ENCODE results near the gene PCSK5. TPM values are rescaled to one million over a fixed set of nuclear protein-coding genes. Genes with fewer than 3 reads are reported as not detected.

Gene PCSK5
- total and polyA plus RNA-seq, 12 donors: 2.2 to 31.8 (median 8.4) TPM

DNA sequence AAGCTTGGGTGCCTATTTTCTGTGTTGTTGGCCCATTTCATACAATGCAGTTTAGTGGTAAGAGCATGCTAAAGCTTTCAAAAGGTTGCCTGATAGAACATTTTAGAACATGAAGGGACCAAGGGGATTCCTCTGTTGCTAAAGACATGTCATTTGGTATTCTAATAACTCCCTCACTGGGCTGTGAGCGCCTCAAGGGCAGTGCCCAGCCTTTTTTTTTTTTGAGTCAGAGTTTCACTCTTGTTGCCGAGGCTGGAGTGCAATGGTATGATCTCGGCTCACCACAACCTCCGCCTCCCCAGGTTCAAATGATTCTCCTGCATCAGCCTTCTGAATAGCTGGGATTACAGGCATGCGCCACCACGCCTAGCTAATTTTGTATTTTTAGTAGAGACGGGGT lies 77.1 kb downstream of the PCSK5 start:
- TF ChIP-seq, protein P1, sequence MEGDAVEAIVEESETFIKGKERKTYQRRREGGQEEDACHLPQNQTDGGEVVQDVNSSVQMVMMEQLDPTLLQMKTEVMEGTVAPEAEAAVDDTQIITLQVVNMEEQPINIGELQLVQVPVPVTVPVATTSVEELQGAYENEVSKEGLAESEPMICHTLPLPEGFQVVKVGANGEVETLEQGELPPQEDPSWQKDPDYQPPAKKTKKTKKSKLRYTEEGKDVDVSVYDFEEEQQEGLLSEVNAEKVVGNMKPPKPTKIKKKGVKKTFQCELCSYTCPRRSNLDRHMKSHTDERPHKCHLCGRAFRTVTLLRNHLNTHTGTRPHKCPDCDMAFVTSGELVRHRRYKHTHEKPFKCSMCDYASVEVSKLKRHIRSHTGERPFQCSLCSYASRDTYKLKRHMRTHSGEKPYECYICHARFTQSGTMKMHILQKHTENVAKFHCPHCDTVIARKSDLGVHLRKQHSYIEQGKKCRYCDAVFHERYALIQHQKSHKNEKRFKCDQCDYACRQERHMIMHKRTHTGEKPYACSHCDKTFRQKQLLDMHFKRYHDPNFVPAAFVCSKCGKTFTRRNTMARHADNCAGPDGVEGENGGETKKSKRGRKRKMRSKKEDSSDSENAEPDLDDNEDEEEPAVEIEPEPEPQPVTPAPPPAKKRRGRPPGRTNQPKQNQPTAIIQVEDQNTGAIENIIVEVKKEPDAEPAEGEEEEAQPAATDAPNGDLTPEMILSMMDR (IDR thresholded peaks at IDR 0.05): no peak
- TF ChIP-seq POLR2A (IDR thresholded peaks at IDR 0.05): no peak
- Histone ChIP-seq H3K27me3 (no peaks in the 10 kb centered on the region), H3K9me3 (replicated peaks in 1 of 3) (no peaks in the 10 kb centered on the region), H3K4me3 (no peak overlapping the region), H3K27ac (no peak overlapping the region), H3K4me1 (replicated peaks in 1 of 2) (peaks cover 5 to 6% of the 10 kb centered on the region in 2 donors), H3K36me3 (replicated peaks in 1 of 2) (no peaks in the 10 kb centered on the region)
- intact Hi-C loops (cut with DNase I): no loop called here
- 92 to 99% (median 96%) methylated on average over 5 to 7 of the region's 7 CpGs for WGBS, 4 donors
- DNase-seq: no peak

DNA sequence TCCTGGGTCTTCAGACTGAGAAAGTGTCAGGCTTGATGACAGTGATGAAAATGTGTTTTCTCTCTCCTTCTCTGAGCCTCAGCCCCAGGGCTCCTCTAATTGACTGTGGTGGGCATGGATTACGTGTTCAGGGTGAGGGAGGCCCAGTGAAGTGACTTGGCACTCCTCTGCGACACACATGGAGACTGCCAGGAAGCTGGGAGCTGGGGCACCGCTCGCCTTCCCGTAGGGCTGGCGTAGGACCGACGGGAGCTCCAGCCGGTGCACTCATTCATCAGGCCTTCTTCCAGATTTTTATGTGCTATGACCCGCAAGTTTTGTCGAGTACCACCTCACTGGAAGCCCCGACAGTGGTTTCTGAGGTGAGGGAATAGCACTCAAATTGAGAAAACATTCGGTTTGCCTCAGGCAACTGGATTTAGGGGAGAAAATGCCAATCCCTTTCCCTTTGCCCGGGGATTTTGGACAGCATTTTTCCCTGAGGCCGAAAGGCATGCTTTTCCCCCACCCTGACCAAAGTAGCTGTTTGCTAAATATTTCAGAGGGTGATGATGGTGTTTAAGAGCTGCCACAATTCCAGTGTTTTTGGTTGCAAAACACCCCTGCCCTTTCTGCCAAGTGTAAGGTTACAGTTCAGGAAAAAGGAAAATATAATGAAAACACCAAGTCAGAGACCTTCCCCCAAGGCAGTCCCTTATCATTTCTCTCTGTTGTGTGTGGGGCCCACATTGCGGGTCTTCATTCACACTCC lies 83.7 kb downstream of the PCSK5 start:
- WGBS, 4 donors: 92 to 97% (median 95%) methylated on average over 10 to 16 of the region's 16 CpGs
- no peak overlapping the region for H3K27ac ChIP-seq
- H3K27me3 ChIP-seq: no peaks in the 10 kb centered on the region
- H3K9me3 ChIP-seq (replicated peaks in 1 of 3): no peaks in the 10 kb centered on the region
- DNase-seq: no peak
- intact Hi-C loops (cut with DNase I): no loop called here
- TF ChIP-seq POLR2A (IDR thresholded peaks at IDR 0.05): no peak
- TF ChIP-seq, protein P1 (IDR thresholded peaks at IDR 0.05): no peak
- no peaks in the 10 kb centered on the region for H3K36me3 ChIP-seq (replicated peaks in 1 of 2)
- peaks cover 0 to 5% of the 10 kb centered on the region in 2 donors for H3K4me1 ChIP-seq (replicated peaks in 1 of 2)
- no peak overlapping the region for H3K4me3 ChIP-seq

DNA sequence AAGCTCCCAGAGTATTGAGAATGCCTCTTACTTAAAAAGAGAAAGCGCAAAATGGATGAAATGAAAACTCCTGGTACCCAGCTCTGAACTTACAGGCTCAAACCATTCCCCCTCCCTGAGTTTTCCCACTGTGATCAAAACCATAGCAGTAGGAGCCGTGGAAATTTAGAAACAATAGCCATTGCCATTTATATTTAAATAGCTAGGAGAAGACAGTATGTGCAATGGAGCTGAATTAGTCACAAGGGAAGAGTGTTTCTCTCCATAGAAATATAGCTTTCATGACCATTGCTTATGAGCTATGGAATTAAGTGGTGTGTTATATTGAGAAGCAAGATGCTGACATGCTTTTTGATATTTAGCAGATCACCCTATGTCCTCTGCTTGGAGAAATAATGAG lies 84.6 kb downstream of the PCSK5 start:
- peaks cover 0 to 5% of the 10 kb centered on the region in 2 donors for H3K4me1 ChIP-seq (replicated peaks in 1 of 2)
- H3K27ac ChIP-seq: no peak overlapping the region
- WGBS, 4 donors: 92 to 98% (median 95%) methylated on average over 2 of the region's 2 CpGs
- H3K9me3 ChIP-seq (replicated peaks in 1 of 3): no peaks in the 10 kb centered on the region
- no peaks in the 10 kb centered on the region for H3K27me3 ChIP-seq
- no peak overlapping the region for H3K4me3 ChIP-seq
- DNase-seq: no peak
- intact Hi-C loops (cut with DNase I): no loop called here
- no peaks in the 10 kb centered on the region for H3K36me3 ChIP-seq (replicated peaks in 1 of 2)
- TF ChIP-seq POLR2A (IDR thresholded peaks at IDR 0.05): no peak
- TF ChIP-seq, protein P1 (IDR thresholded peaks at IDR 0.05): no peak

DNA sequence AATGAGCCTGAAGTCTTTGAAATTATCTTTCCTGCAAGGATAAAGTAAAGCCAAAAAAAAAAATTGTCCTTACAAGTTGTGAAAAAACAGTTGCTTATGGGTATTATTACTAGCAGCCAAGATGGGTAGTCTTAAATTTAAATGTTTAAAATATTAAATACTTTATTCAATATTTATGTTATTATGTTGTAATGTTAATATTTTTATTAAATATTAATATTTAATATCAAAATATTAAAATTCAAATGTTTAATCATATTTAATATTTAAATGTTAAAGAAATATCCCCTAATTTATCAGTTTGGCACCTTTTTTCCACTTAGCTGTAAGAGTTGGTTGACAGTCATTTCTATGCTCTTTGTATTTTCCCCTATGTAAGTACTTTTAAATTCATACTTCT lies 86.1 kb downstream of the PCSK5 start:
- no peaks in the 10 kb centered on the region for H3K4me1 ChIP-seq (replicated peaks in 1 of 2)
- DNase-seq: no peak
- H3K9me3 ChIP-seq (replicated peaks in 1 of 3): no peaks in the 10 kb centered on the region
- no peak overlapping the region for H3K4me3 ChIP-seq
- H3K27ac ChIP-seq: no peak overlapping the region
- H3K36me3 ChIP-seq (replicated peaks in 1 of 2): no peaks in the 10 kb centered on the region
- TF ChIP-seq, protein P1 (IDR thresholded peaks at IDR 0.05): no peak
- TF ChIP-seq POLR2A (IDR thresholded peaks at IDR 0.05): no peak
- no peaks in the 10 kb centered on the region for H3K27me3 ChIP-seq
- intact Hi-C loops (cut with DNase I): no loop called here

Data from adrenal gland (tissue), 12 donors.